CD4-positive, alpha-beta T cell (primary cell): ENCODE results near the gene KCNJ15. TPM values are rescaled to one million over a fixed set of nuclear protein-coding genes. Genes with fewer than 3 reads are reported as not detected.

Experiments
- ATAC-seq: fragments of 200-7000 bp; cut with Tn5 transposase; one replicate; pipeline ENCODE4 v1.10.0; 2022; ENCODE audit warnings: mild to moderate bottlenecking; ENCODE audit not compliant: poor library complexity
- CTCF ChIA-PET: fragments of 350-600 bp; sonication (Branson Sonifier 250); formaldehyde crosslinking; loops from one replicate; lab custom pipeline; 2021; ENCODE audit warnings: antibody characterized with exemption, inconsistent platforms; lab: Charles Lee
- POLR2A ChIA-PET: fragments of 350-600 bp; sonication (Branson Sonifier 250); formaldehyde crosslinking; loops from one replicate; lab custom pipeline; 2021; ENCODE audit warnings: antibody characterized with exemption, inconsistent platforms; lab: Charles Lee
- DNase-seq, 14 experiments: peaks; one replicate each; pipeline ENCODE4 v3.0.0-alpha.2; 2013 to 2020; ENCODE audit warnings: mixed read lengths in 2 of 14
- H3K27ac ChIP-seq, 2 donors: one replicate each; pipeline versions ENCODE4 v1.5.1 to v1.7.0; 2013; ENCODE audit warnings: low read length in 2 of 2, low read depth in 1 of 2, mild to moderate bottlenecking in 1 of 2
- H3K27me3 ChIP-seq, 2 experiments: 1 replicate in 1 of 2; 2 replicates in 1 of 2; pipeline versions ENCODE4 v1.6.1 to v1.7.0; 2013; ENCODE audit warnings: low read length in 2 of 2, control low read depth in 1 of 2, mild to moderate bottlenecking in 1 of 2, moderate library complexity in 1 of 2; ENCODE audit not compliant: insufficient read depth in 2 of 2, control insufficient read depth in 1 of 2
- H3K36me3 ChIP-seq: one replicate; pipeline ENCODE4 v1.6.1; 2013; ENCODE audit warnings: low read length, control low read depth; ENCODE audit not compliant: insufficient read depth
- H3K4me1 ChIP-seq: one replicate; pipeline ENCODE4 v1.6.1; 2013; ENCODE audit warnings: low read length, control low read depth; ENCODE audit not compliant: insufficient read depth
- H3K4me3 ChIP-seq: one replicate; pipeline ENCODE4 v1.5.1; 2013; ENCODE audit warnings: mild to moderate bottlenecking, low read length, moderate library complexity
- H3K9me3 ChIP-seq, 2 experiments: 1 replicate in 1 of 2; 2 replicates in 1 of 2; pipeline versions ENCODE4 v1.6.1 to v1.7.0; 2013; ENCODE audit warnings: low read length in 2 of 2, mild to moderate bottlenecking in 2 of 2, control low read depth in 1 of 2, moderate library complexity in 1 of 2; ENCODE audit not compliant: control insufficient read depth in 1 of 2, insufficient read depth in 1 of 2
- H3K27ac Mint-ChIP-seq: one replicate; pipeline ENCODE4 v1.8.0; 2020; ENCODE audit warnings: mixed read lengths
- H3K27me3 Mint-ChIP-seq: one replicate; pipeline ENCODE4 v1.8.0; 2021; ENCODE audit warnings: mixed read lengths
- H3K36me3 Mint-ChIP-seq: one replicate; pipeline ENCODE4 v1.8.0; 2021; ENCODE audit warnings: low read depth, mixed read lengths
- H3K4me1 Mint-ChIP-seq: one replicate; pipeline ENCODE4 v1.8.0; 2021; ENCODE audit warnings: low read depth, mixed read lengths
- H3K4me3 Mint-ChIP-seq: one replicate; pipeline ENCODE4 v1.8.0; 2020; ENCODE audit warnings: mild to moderate bottlenecking, mixed read lengths
- H3K9me3 Mint-ChIP-seq: one replicate; pipeline ENCODE4 v1.8.0; 2020; ENCODE audit warnings: mixed read lengths
- intact Hi-C, 2 experiments: fragments of 100-400 bp; cut with DNase I in 1 of 2; cut with micrococcal nuclease in 1 of 2; formaldehyde crosslinking; loops; one replicate each; pipeline versions ENCODE4 v1.15.1 to v1.9.0; 2023 to 2025; cut with DNase I, micrococcal nuclease
- total RNA-seq, 174 experiments: library from RNA in 2 of 174; stranded (reverse) in 2 of 174; gene quantifications; one replicate each; pipeline ENCODE4 v1.2.3 and lab custom pipeline; 2021 to 2026
- TF ChIP-seq, protein P1 (sequence below): fragments of 200-600 bp; IDR thresholded peaks from one replicate; pipeline ENCODE4 v1.8.0; 2022; ENCODE audit warnings: antibody characterized with exemption, mild to moderate bottlenecking

Gene KCNJ15
- total RNA-seq, 2 experiments from 2014 or later, result 0.19 TPM; not detected in 1

DNA sequence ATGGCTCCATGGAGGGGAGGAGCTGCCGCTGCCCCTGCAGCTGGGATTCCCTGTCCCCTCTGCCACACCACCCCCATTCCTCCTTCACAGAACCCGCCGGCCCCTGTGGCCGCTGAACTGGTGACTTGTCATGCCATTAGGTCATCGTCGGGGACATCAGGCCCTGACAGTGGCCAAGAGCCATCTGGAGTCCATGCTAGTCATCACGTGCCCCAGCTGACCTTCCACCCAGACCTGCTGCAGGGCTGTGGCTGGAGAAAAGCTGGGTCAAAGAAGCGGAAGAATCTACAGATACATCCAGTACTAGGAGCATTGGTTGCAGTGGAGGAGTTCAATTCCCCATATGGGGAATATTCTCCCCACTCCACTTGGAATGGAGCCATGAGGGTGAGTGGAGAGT lies 78.1 kb downstream of the KCNJ15 start:
- intact Hi-C loops, result no loop called here
- no peak overlapping the region for H3K27ac Mint-ChIP-seq

DNA sequence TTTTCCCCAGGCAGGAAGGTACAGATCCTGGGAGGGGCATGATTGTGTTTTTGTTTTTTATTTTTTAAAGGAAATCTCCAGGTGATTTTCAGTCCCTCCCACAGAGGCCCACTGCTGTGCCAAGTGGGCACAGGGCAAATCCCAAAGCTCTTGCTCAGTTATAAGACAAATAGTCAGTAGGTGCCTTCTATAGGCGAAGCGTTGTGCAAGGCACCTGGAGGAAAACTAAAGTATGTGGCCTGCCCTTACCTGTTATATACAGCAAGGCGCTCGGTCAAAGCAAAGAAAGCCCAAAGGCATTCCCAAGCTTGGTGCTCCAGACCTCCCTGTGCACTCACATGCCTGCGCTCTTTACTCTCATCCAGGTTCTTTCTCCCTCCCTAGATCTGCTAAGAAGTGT lies 81.0 kb downstream of the KCNJ15 start:
- TF ChIP-seq, protein P1, sequence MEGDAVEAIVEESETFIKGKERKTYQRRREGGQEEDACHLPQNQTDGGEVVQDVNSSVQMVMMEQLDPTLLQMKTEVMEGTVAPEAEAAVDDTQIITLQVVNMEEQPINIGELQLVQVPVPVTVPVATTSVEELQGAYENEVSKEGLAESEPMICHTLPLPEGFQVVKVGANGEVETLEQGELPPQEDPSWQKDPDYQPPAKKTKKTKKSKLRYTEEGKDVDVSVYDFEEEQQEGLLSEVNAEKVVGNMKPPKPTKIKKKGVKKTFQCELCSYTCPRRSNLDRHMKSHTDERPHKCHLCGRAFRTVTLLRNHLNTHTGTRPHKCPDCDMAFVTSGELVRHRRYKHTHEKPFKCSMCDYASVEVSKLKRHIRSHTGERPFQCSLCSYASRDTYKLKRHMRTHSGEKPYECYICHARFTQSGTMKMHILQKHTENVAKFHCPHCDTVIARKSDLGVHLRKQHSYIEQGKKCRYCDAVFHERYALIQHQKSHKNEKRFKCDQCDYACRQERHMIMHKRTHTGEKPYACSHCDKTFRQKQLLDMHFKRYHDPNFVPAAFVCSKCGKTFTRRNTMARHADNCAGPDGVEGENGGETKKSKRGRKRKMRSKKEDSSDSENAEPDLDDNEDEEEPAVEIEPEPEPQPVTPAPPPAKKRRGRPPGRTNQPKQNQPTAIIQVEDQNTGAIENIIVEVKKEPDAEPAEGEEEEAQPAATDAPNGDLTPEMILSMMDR, result no peak
- ATAC-seq, result no peak
- no peak overlapping the region for H3K27ac ChIP-seq
- no peak for DNase-seq
- intact Hi-C loops, result no loop called here
- no peak overlapping the region for H3K4me3 Mint-ChIP-seq
- no peaks in the 10 kb centered on the region for H3K27me3 ChIP-seq
- H3K4me3 ChIP-seq, result no peak overlapping the region
- H3K36me3 Mint-ChIP-seq, result no peaks in the 10 kb centered on the region
- no peaks in the 10 kb centered on the region for H3K4me1 ChIP-seq
- no peaks in the 10 kb centered on the region for H3K9me3 Mint-ChIP-seq
- POLR2A ChIA-PET, result no interaction called here
- peaks cover 0 to 4% of the 10 kb centered on the region in 2 experiments for H3K9me3 ChIP-seq
- H3K27me3 Mint-ChIP-seq, result no peaks in the 10 kb centered on the region
- H3K4me1 Mint-ChIP-seq, result no peaks in the 10 kb centered on the region
- H3K36me3 ChIP-seq, result no peaks in the 10 kb centered on the region
- CTCF ChIA-PET, result interaction anchor here (1.1 kb wide), 1 partner anchor 15 kb away, joined by 3 read pairs; no protein-coding TSS in a partner anchor
- H3K27ac Mint-ChIP-seq, result no peak overlapping the region

More for the DNA sequence above, 78.1 kb downstream of the KCNJ15 start:
- no peaks in the 10 kb centered on the region for H3K27me3 Mint-ChIP-seq
- no peaks in the 10 kb centered on the region for H3K4me1 ChIP-seq
- H3K4me1 Mint-ChIP-seq, result no peaks in the 10 kb centered on the region
- no peak overlapping the region for H3K27ac ChIP-seq
- no peaks in the 10 kb centered on the region for H3K9me3 Mint-ChIP-seq
- H3K27me3 ChIP-seq, result no peaks in the 10 kb centered on the region
- H3K9me3 ChIP-seq, result peaks cover 0 to 4% of the 10 kb centered on the region in 2 experiments
- DNase-seq, result no peak
- POLR2A ChIA-PET, result no interaction called here
- no peak for ATAC-seq
- H3K4me3 Mint-ChIP-seq, result no peak overlapping the region
- H3K4me3 ChIP-seq, result no peak overlapping the region
- no peaks in the 10 kb centered on the region for H3K36me3 ChIP-seq
- CTCF ChIA-PET, result interaction anchor here (0.6 to 1.6 kb wide), 2 partner anchors 17 to 28 kb away, joined by 3 to 4 read pairs; no protein-coding TSS in a partner anchor
- no peaks in the 10 kb centered on the region for H3K36me3 Mint-ChIP-seq
- TF ChIP-seq, protein P1, result no peak

DNA sequence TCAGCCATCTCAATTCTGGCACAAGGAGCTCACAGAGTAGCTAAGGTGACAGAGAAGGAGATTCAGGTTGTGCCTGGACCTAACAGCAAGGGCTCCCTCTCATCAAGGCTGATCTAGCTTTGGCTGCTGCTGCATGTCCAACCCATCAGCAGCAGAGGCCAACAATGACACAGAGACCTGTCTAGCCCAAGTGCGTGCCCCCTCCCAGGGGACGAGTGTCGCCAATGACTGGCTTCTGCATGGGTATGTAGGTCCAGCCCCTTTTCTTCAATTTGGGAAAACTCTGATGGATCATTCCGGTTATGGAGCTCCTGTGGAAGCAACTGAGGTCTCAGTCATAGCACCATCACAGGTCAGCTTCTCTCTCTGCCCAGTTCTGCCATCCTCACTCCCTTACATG lies 83.3 kb downstream of the KCNJ15 start:
- Histone ChIP-seq H3K36me3 (no peaks in the 10 kb centered on the region), H3K27ac (no peak overlapping the region), H3K4me1 (no peaks in the 10 kb centered on the region), H3K9me3 (no peaks in the 10 kb centered on the region), H3K4me3 (no peak overlapping the region), H3K27me3 (no peaks in the 10 kb centered on the region)
- Mint-ChIP-seq H3K4me3 (no peak overlapping the region), H3K27ac (no peak overlapping the region), H3K4me1 (no peaks in the 10 kb centered on the region), H3K36me3 (no peaks in the 10 kb centered on the region), H3K27me3 (no peaks in the 10 kb centered on the region), H3K9me3 (no peaks in the 10 kb centered on the region)
- ChIA-PET POLR2A (no interaction called here), CTCF (no interaction called here)
- TF ChIP-seq, protein P1, result no peak
- no peak for DNase-seq
- intact Hi-C loops, result no loop called here
- no peak for ATAC-seq
